ENCODE data around the gene CCDC188. TPM values are rescaled to one million over a fixed set of nuclear protein-coding genes. Genes with fewer than 3 reads are reported as not detected.

The CCDC188 gene
- total RNA-seq, 5 donors from 2014 or later (not counting 1 experiment from before 2014, with no cell fraction given), result 0.18 to 0.66 (median 0.58) TPM; not detected in 2

DNA sequence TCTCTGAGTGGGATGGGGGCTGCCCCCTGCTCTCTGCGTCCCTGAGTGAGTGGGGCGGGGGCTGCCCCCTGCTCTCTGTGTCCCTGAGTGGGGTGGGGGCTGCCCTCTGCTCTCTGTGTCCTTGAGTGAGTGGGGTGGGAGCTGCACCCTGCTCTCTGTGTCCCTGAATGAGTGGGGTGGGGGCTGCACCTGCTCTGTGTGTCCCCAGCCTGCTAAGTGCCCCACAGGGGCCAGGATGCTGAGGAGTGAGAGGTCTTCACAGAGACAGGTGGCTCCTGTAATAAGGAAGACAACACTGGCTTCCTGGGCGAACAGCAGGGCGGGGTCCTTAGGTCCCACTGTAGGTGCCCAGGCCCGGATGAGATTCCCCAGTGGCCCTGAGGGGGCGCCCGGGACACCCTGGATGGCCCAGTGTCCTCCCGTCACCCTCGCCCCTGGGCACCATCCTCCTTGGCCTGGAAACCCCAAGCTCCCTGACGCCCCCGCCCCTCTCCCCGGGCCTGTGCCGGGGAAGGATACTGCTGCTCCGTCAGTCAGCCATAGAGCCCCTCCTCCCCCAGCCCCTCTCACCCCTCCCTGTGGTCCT, 3.8 kb upstream of the CCDC188 start:
- Mint-ChIP-seq H3K27ac (no peak overlapping the region), H3K36me3 (no peaks in the 10 kb centered on the region), H3K9me3 (no peaks in the 10 kb centered on the region), H3K4me3 (no peak overlapping the region), H3K27me3 (peaks cover 0 to 5% of the 10 kb centered on the region in 2 donors), H3K4me1 (peaks cover 0 to 3% (median 2%) of the 10 kb centered on the region in 3 donors)
- DNase-seq (no peak), ATAC-seq (replicated peaks in 1 of 4) (no peak)
- H3K27me3 ChIP-seq (replicated peaks in 1 of 2; ENCODE audit: control insufficient read depth in 2 of 2, extremely low read depth in 1 of 2, insufficient read depth in 2 of 2, low read length in 1 of 2), result peaks cover 0 to 54% of the 10 kb centered on the region in 2 experiments
- H3K9me3 ChIP-seq, result no peaks in the 10 kb centered on the region
- H3K27ac ChIP-seq (ENCODE audit: low read length), result no peak overlapping the region
- POLR2A ChIA-PET, result no interaction called here
- H3K4me3 ChIP-seq (ENCODE audit: control insufficient read depth in 1 of 2, extremely low read depth in 1 of 2, low read length in 1 of 2), result no peak overlapping the region
- peaks cover 0 to 24% of the 10 kb centered on the region in 2 experiments for H3K4me1 ChIP-seq (ENCODE audit: control insufficient read depth in 1 of 2, extremely low read depth in 1 of 2, insufficient read depth in 2 of 2, low read length in 2 of 2)
- WGBS (ENCODE audit: insufficient coverage), result 66% methylated on average over 3 of the region's 14 CpGs
- no peaks in the 10 kb centered on the region for H3K36me3 ChIP-seq (ENCODE audit: control insufficient read depth in 2 of 2, extremely low read depth in 1 of 2, insufficient read depth in 1 of 2, low read length in 1 of 2)
- CTCF ChIA-PET, result no interaction called here

GRCh38 chr22:20153945-20154344, 3.1 kb upstream of the CCDC188 start:
- ChIA-PET POLR2A (no interaction called here), CTCF (interaction anchor here in 1 of 2 donors (0.7 kb wide), 1 partner anchor 217 kb away, joined by 4 read pairs; no protein-coding TSS in a partner anchor)
- WGBS (ENCODE audit: insufficient coverage), result 91% methylated on average over 14 of the region's 16 CpGs
- DNase-seq (no peak), ATAC-seq (replicated peaks in 1 of 4) (no peak)
- Histone ChIP-seq H3K4me3 (ENCODE audit: control insufficient read depth in 1 of 2, extremely low read depth in 1 of 2, low read length in 1 of 2) (no peak overlapping the region), H3K27me3 (replicated peaks in 1 of 2; ENCODE audit: control insufficient read depth in 2 of 2, extremely low read depth in 1 of 2, insufficient read depth in 2 of 2, low read length in 1 of 2) (peaks cover 0 to 49% of the 10 kb centered on the region in 2 experiments), H3K4me1 (ENCODE audit: control insufficient read depth in 1 of 2, extremely low read depth in 1 of 2, insufficient read depth in 2 of 2, low read length in 2 of 2) (peaks cover 0 to 24% of the 10 kb centered on the region in 2 experiments), H3K36me3 (ENCODE audit: control insufficient read depth in 2 of 2, extremely low read depth in 1 of 2, insufficient read depth in 1 of 2, low read length in 1 of 2) (no peaks in the 10 kb centered on the region), H3K27ac (ENCODE audit: low read length) (no peak overlapping the region), H3K9me3 (no peaks in the 10 kb centered on the region)
- Mint-ChIP-seq H3K4me1 (peaks cover 0 to 3% (median 2%) of the 10 kb centered on the region in 3 donors), H3K4me3 (no peak overlapping the region), H3K27ac (no peak overlapping the region), H3K27me3 (peaks cover 0 to 5% of the 10 kb centered on the region in 2 donors), H3K9me3 (no peaks in the 10 kb centered on the region), H3K36me3 (no peaks in the 10 kb centered on the region)

DNA sequence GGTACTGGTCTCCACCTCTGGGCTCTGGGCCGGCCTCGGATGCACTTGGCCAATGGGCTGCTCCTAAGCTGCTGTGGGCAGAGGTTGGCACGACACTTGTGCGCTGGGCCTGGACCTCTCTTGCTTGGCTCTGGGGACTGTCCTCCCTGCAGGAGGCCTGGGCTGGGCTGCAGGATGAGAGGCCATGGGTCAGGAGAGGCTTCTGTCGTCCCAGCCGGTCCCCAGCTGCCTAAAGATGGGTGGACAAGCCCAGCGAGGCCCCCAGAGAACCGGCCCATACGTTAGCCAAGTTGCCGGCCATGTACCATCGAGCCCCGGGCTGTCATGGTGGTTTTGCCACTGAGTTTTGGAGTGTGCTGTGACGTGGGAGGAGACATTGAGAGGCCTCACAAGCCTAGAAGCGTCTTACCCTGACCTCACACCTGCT, 1.6 kb upstream of the CCDC188 start:
- ChIA-PET CTCF (no interaction called here), POLR2A (no interaction called here)
- ATAC-seq (replicated peaks in 1 of 4) (no peak), DNase-seq (no peak)
- no peaks in the 10 kb centered on the region for H3K9me3 ChIP-seq
- no peaks in the 10 kb centered on the region for H3K36me3 ChIP-seq (ENCODE audit: control insufficient read depth in 2 of 2, extremely low read depth in 1 of 2, insufficient read depth in 1 of 2, low read length in 1 of 2)
- no peaks in the 10 kb centered on the region for H3K36me3 Mint-ChIP-seq
- peaks cover 0 to 35% of the 10 kb centered on the region in 2 experiments for H3K27me3 ChIP-seq (replicated peaks in 1 of 2; ENCODE audit: control insufficient read depth in 2 of 2, extremely low read depth in 1 of 2, insufficient read depth in 2 of 2, low read length in 1 of 2)
- peaks cover 0 to 3% (median 2%) of the 10 kb centered on the region in 3 donors for H3K4me1 Mint-ChIP-seq
- H3K4me3 Mint-ChIP-seq, result no peak overlapping the region
- H3K27ac ChIP-seq (ENCODE audit: low read length), result no peak overlapping the region
- no peak overlapping the region for H3K4me3 ChIP-seq (ENCODE audit: control insufficient read depth in 1 of 2, extremely low read depth in 1 of 2, low read length in 1 of 2)
- H3K4me1 ChIP-seq (ENCODE audit: control insufficient read depth in 1 of 2, extremely low read depth in 1 of 2, insufficient read depth in 2 of 2, low read length in 2 of 2), result peaks cover 0 to 24% of the 10 kb centered on the region in 2 experiments
- 86% methylated on average over 13 of the region's 14 CpGs for WGBS (ENCODE audit: insufficient coverage)
- no peak overlapping the region for H3K27ac Mint-ChIP-seq
- H3K27me3 Mint-ChIP-seq, result peaks cover 0 to 5% of the 10 kb centered on the region in 2 donors
- H3K9me3 Mint-ChIP-seq, result no peaks in the 10 kb centered on the region

DNA sequence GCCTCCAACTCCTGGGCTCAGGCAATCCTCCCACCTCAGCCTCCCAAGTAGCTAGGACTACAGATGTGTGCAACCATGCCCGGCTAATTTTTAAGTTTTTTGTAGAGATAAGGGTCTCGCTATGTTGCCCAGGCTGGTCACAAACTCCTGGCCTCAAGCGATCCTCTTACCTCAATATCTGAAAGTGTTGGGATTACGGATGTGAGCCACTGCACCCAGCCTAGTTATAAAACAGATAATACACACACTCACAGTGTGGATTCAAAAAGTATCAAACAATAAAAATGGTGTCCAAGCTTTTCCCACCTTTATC, 377 bp upstream of the CCDC188 start:
- DNase-seq (no peak), ATAC-seq (replicated peaks in 1 of 4) (no peak)
- CTCF ChIA-PET, result interaction anchor here (0.6 to 0.7 kb wide), 2 partner anchors 118 to 311 kb away, joined by 4 to 5 read pairs; no protein-coding TSS in a partner anchor
- WGBS (ENCODE audit: insufficient coverage), result 100% methylated on average over 2 of the region's 4 CpGs
- H3K27me3 ChIP-seq (replicated peaks in 1 of 2; ENCODE audit: control insufficient read depth in 2 of 2, extremely low read depth in 1 of 2, insufficient read depth in 2 of 2, low read length in 1 of 2), result peaks cover 0 to 22% of the 10 kb centered on the region in 2 experiments
- H3K27ac ChIP-seq (ENCODE audit: low read length), result no peak overlapping the region
- H3K4me1 ChIP-seq (ENCODE audit: control insufficient read depth in 1 of 2, extremely low read depth in 1 of 2, insufficient read depth in 2 of 2, low read length in 2 of 2), result peaks cover 0 to 15% of the 10 kb centered on the region in 2 experiments
- Mint-ChIP-seq H3K27me3 (no peaks in the 10 kb centered on the region), H3K4me1 (no peaks in the 10 kb centered on the region), H3K27ac (no peak overlapping the region), H3K36me3 (no peaks in the 10 kb centered on the region), H3K9me3 (no peaks in the 10 kb centered on the region), H3K4me3 (no peak overlapping the region)
- no peak overlapping the region for H3K4me3 ChIP-seq (ENCODE audit: control insufficient read depth in 1 of 2, extremely low read depth in 1 of 2, low read length in 1 of 2)
- H3K36me3 ChIP-seq (ENCODE audit: control insufficient read depth in 2 of 2, extremely low read depth in 1 of 2, insufficient read depth in 1 of 2, low read length in 1 of 2), result no peaks in the 10 kb centered on the region
- H3K9me3 ChIP-seq, result no peaks in the 10 kb centered on the region
- POLR2A ChIA-PET, result no interaction called here

GRCh38 chr22:20149257-20150250, 1.3 kb downstream of the CCDC188 start:
- CTCF ChIA-PET, result no interaction called here
- Histone ChIP-seq H3K9me3 (no peaks in the 10 kb centered on the region), H3K36me3 (ENCODE audit: control insufficient read depth in 2 of 2, extremely low read depth in 1 of 2, insufficient read depth in 1 of 2, low read length in 1 of 2) (peaks cover 0 to under 1% of the 10 kb centered on the region in 2 donors), H3K4me1 (ENCODE audit: control insufficient read depth in 1 of 2, extremely low read depth in 1 of 2, insufficient read depth in 2 of 2, low read length in 2 of 2) (peaks cover 0 to 3% of the 10 kb centered on the region in 2 experiments), H3K27me3 (replicated peaks in 1 of 2; ENCODE audit: control insufficient read depth in 2 of 2, extremely low read depth in 1 of 2, insufficient read depth in 2 of 2, low read length in 1 of 2) (peaks cover 0 to 7% of the 10 kb centered on the region in 2 experiments), H3K4me3 (ENCODE audit: control insufficient read depth in 1 of 2, extremely low read depth in 1 of 2, low read length in 1 of 2) (no peak overlapping the region), H3K27ac (ENCODE audit: low read length) (no peak overlapping the region)
- Mint-ChIP-seq H3K9me3 (no peaks in the 10 kb centered on the region), H3K27me3 (no peaks in the 10 kb centered on the region), H3K4me1 (no peaks in the 10 kb centered on the region), H3K27ac (no peak overlapping the region), H3K36me3 (no peaks in the 10 kb centered on the region), H3K4me3 (no peak overlapping the region)
- DNase-seq, result no peak
- WGBS (ENCODE audit: insufficient coverage), result 68% methylated on average over 17 of the region's 32 CpGs
- POLR2A ChIA-PET, result no interaction called here
- ATAC-seq (replicated peaks in 1 of 4), result no peak

GRCh38 chr22:20148414-20148813, 2.4 kb downstream of the CCDC188 start:
- Histone ChIP-seq H3K9me3 (no peaks in the 10 kb centered on the region), H3K27me3 (replicated peaks in 1 of 2; ENCODE audit: control insufficient read depth in 2 of 2, extremely low read depth in 1 of 2, insufficient read depth in 2 of 2, low read length in 1 of 2) (no peaks in the 10 kb centered on the region), H3K4me3 (ENCODE audit: control insufficient read depth in 1 of 2, extremely low read depth in 1 of 2, low read length in 1 of 2) (no peak overlapping the region), H3K27ac (ENCODE audit: low read length) (no peak overlapping the region), H3K36me3 (ENCODE audit: control insufficient read depth in 2 of 2, extremely low read depth in 1 of 2, insufficient read depth in 1 of 2, low read length in 1 of 2) (peaks cover 0 to 2% of the 10 kb centered on the region in 2 donors), H3K4me1 (ENCODE audit: control insufficient read depth in 1 of 2, extremely low read depth in 1 of 2, insufficient read depth in 2 of 2, low read length in 2 of 2) (no peaks in the 10 kb centered on the region)
- CTCF ChIA-PET, result no interaction called here
- 81% methylated on average over 15 of the region's 18 CpGs for WGBS (ENCODE audit: insufficient coverage)
- no peak for DNase-seq
- H3K27me3 Mint-ChIP-seq, result no peaks in the 10 kb centered on the region
- no peak overlapping the region for H3K27ac Mint-ChIP-seq
- POLR2A ChIA-PET, result no interaction called here
- no peak for ATAC-seq (replicated peaks in 1 of 4)
- H3K36me3 Mint-ChIP-seq, result peaks cover 2% of the 10 kb centered on the region
- H3K4me1 Mint-ChIP-seq, result no peaks in the 10 kb centered on the region
- no peak overlapping the region for H3K4me3 Mint-ChIP-seq
- H3K9me3 Mint-ChIP-seq, result no peaks in the 10 kb centered on the region

Measured in T-cell (primary cell).